ENCODE results near the gene TSC22D1.

The TSC22D1 gene

GRCh38 chr13:44455769-44456168 lies 120.4 kb downstream of the TSC22D1 start:
- DNase-seq (ENCODE audit: low spot score), result no peak

DNA sequence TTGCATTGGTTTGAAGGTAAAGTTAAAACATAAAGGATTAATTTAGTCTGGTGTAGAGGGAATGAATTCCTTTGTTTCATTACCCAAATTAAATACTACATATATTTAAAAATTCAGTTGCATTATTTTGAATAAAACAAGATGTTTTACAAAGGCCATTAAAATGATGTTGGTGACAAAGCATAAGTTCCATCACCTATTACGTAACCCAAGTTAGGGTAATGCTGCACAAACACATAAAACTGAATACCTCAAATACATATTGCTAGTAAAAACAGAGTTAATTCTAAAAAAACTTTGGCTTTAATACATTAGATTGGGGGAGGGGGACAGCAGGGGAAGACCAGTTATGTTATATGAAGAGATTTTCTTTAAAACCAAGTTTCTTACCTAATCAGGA lies 122.2 kb downstream of the TSC22D1 start:
- DNase-seq (ENCODE audit: low spot score), result no peak

- DNase-seq (ENCODE audit: low spot score), result no peak
These were observed 123.1 kb downstream of the TSC22D1 start for GRCh38 chr13:44453069-44453468.

GRCh38 chr13:44452418-44452817 lies 123.7 kb downstream of the TSC22D1 start:
- DNase-seq (ENCODE audit: low spot score), result no peak

- no peak for DNase-seq (ENCODE audit: low spot score)
These were observed 124.5 kb downstream of the TSC22D1 start for GRCh38 chr13:44451651-44452050.

GRCh38 chr13:44451126-44451525 lies 125.0 kb downstream of the TSC22D1 start:
- DNase-seq (ENCODE audit: low spot score), result no peak

DNA sequence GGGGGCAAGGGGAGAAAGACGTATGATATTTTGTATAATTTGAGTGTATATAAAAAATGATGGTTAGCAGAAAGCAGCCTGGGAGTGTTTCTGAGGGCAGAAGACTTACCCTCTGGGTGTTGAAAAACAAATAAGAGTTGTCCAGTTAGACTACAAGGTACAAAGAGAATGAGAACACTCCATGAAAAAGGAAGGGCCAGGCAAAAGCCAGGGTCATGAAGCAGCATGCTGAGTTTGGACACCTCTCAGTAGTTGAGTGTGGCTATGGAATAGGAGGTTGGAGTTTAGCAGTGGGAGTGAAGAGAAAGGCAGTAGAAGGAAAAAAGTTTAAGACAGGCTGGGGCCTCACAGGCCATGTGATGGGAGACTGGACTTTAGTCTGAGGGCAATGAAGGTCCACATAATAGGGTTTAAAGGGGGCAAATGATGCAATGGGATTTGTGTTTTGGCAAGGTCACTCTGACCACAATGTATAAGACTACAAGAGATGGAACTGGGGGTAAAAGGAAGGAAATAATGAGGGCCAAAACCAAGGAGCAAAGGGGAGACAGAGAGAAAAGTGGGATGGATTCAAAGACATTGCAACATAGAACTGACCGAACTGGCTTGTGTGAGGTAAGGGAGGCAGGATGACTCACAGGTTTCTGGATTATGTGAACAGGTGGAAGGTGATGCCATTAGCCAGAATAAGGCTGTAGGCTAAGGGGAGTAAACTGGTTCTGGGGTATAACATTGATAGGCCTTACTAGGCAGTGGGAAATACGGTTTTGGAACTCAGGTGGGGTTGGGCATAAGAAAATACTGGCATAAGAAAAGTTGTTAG lies 125.9 kb downstream of the TSC22D1 start:
- no peak for DNase-seq (ENCODE audit: low spot score)

DNA sequence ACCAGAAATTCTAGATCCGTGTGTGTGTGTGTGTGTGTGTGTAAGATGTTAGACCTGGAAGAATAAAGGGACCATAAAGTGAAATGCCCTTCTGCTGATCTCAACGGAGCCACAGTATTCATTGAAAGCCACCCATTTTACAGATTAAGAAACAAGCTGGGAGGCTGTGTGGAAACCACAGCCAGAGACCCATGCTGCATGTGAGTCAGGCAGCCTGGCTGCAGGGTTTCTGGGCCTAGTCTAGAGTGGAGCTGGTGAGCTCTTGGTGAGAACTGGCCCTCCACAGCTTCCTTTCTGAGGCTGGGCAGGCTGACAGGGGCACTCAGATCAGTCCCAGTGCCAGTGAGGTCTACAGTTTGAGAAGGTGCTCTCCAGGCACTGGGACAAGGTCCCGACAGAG lies 127.3 kb downstream of the TSC22D1 start:
- DNase-seq (ENCODE audit: low spot score), result no peak

DNA sequence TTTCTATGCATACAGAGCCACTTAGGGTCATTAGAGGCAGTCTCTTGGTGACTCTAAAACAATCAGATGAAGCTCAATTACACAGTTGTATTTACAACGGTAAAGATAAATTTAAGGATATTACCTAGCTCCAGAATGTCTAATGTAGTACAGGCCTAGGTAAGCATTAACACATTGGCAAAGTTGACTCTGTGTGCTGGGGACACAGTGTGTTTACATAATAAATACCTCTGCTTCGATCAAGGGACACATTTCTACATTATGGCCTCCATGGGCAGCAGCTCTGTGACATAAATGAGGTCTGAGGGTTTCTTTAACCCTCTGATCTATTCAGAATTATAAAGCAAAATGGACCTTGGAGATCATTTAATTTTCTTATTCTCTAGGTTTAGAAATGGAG lies 127.8 kb downstream of the TSC22D1 start:
- no peak for DNase-seq (ENCODE audit: low spot score)

- no peak for DNase-seq (ENCODE audit: low spot score)
These were observed 128.3 kb downstream of the TSC22D1 start for GRCh38 chr13:44447783-44448321.

- DNase-seq (ENCODE audit: low spot score), result no peak
These were observed 136.0 kb downstream of the TSC22D1 start for GRCh38 chr13:44440046-44440608.

DNA sequence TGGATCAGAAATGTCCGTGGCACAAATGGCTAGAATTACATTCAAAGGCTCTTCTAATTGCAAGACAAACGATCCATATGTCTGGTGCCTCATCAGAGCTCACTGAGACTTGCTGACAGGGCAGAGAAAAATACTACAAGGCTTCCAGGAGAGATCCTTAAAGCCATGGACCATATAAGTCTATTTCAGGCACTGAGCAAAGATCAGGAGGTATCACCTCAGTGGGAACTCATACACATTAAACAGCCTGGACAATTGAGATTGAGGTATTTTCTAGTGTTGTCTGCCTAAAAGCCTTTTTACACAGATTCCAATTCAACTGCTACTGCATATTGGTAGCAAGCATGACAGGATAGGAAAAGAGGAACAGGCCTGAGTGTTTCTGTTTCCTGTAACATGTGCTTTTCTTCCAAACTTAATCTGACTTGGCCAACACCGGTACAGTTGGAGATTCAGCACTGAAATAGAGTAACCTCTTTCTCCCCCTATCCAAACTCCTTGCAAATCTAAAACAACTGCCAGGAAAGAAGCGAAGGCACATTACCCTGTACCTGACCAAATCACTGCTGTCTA lies 136.6 kb downstream of the TSC22D1 start:
- no peak for DNase-seq (ENCODE audit: low spot score)

- DNase-seq (ENCODE audit: low spot score), result no peak
These were observed 137.9 kb downstream of the TSC22D1 start for GRCh38 chr13:44438234-44438579.

DNA sequence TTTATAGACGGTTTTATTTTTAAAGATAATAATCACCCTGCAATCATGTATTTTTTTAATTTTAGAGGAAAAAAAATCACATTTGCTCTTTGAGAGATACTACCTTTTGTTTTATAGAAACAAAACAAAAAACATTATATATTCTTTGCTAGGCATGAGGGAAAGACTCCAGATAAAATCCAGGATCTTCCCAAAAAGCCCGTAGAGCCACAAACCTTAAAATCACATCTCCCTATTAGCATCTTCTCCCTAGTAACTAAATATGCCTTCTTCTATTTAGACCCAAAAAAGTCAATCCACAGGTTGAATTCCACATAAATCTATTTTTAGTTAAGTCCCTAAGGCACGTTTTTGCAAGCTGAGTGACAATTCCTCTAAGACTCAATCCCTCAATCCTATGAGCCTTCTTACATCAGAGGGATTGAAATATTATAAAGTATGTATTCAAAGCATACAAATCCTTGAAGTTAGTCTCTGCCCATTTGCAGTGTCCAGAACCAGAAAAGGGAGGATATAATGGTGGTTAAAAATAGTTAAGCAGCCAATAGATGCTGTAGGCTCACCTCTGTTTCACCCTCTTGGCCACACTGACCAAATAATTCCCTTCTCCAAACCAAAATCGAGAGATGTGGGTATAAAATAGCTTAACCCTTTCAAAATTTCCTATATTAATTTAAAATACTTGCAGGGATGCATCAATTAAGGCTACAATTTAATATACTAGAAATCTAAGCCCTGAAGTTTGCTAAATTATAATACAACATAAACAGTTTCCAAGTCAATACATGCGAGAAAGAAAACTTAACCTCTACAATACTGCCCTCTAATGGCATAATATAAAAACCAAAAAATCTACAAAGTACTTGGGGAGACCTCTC lies 138.5 kb downstream of the TSC22D1 start:
- peak; percentile 54 for DNase-seq (ENCODE audit: low spot score)

- peak; percentile 95 for DNase-seq (ENCODE audit: low spot score)
These were observed 139.4 kb downstream of the TSC22D1 start for GRCh38 chr13:44436589-44437337.

GRCh38 chr13:44435919-44436510 lies 140.1 kb downstream of the TSC22D1 start:
- no peak for DNase-seq (ENCODE audit: low spot score)

DNA sequence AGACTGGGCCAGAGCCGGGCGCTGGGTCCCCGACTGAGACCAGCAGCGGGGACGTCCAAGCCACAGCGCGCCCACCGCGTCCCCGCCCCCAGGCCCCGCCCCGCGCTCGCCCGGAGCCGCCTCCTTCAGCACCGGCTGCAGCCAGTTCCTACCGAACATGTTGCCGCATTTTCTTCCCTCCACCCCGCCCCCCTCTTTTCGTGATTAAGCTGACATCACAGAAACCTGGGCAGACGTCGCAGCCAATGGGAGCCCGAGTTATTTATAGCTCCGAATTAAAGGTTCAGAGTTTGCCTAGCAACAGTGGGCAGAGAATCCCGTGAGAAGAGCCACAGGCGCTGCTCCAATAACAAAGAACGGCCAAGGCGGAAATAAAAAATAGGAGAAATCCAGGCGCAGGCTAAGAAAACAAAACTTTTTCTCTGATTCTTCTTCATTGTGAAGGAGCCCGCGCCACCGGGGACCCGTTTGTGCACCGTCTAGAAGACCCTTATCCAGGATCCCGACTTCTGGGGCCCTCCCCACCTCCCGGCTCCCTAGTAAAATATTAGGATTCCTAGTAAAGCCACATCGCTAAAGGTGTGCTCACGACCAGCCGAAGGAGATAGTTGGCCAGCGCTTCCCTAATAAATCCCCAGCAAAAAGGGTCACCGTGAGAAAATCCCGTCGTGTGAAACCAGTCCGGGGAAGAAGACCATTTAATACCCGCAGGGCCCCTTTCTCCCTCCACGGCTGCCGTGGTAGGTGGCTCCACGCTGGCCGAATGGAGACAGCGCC lies 140.8 kb downstream of the TSC22D1 start:
- DNase-seq (ENCODE audit: low spot score), result peak; percentile 98

GRCh38 chr13:44434766-44435141 lies 141.4 kb downstream of the TSC22D1 start:
- DNase-seq (ENCODE audit: low spot score), result no peak

GRCh38 chr13:44433863-44434765 lies 142.0 kb downstream of the TSC22D1 start:
- DNase-seq (ENCODE audit: low spot score), result no peak

Data from SK-N-DZ (cell line).